Measurements from ENCODE around the gene ZSCAN23. TPM values are rescaled to one million over a fixed set of nuclear protein-coding genes. Genes with fewer than 3 reads are reported as not detected.

The ZSCAN23 gene
- total and polyA plus RNA-seq, 9 of the 15 experiments (the other 6 are each of a cell fraction or from before 2014, with no cell fraction given) = 0.05 to 0.29 (median 0.21) TPM; not detected in 1

- DNase-seq (ENCODE audit: extremely low read depth in 1 of 4, low spot score in 3 of 4) = peak; percentile 90 to 98 (median 93)
- ChIA-PET POLR2A (interaction anchor here (0.6 to 2.8 kb wide), 30 partner anchors 8 to 680 kb away, joined by 3 to 44 read pairs (median 4); partner anchors contain the start of genes GPX6, TRIM27, ZKSCAN8 and ZSCAN26), CTCF (ENCODE audit: low intra/inter-chr PET ratio) (interaction anchor here (0.6 kb wide), 3 partner anchors 21 to 282 kb away, joined by 3 read pairs; no protein-coding TSS in a partner anchor)
- Histone ChIP-seq H2AFZ (ENCODE audit: low read depth, low read length) (peak overlapping the region; percentile 91), H3K36me3 (ENCODE audit: control insufficient read depth, insufficient read depth, low read length) (no peaks in the 10 kb centered on the region), H3K9ac (ENCODE audit: insufficient read depth in 1 of 2, low read depth in 2 of 2, low read length in 2 of 2) (peak overlapping the region; percentile 81 to 94), H3K4me3 (peak overlapping the region; percentile 57), H4K20me1 (replicated peaks; ENCODE audit: control insufficient read depth, insufficient read depth, low read length) (no peaks in the 10 kb centered on the region), H3K79me2 (ENCODE audit: control insufficient read depth, insufficient read depth, low read length) (peaks cover 23% of the 10 kb centered on the region), H3K4me1 (replicated peaks in 1 of 2; ENCODE audit: control insufficient read depth in 2 of 2, insufficient read depth in 2 of 2, low read length in 2 of 2) (peaks cover 9 to 26% of the 10 kb centered on the region in 2 experiments), H3K9me3 (replicated peaks; ENCODE audit: control insufficient read depth, insufficient read depth, low read depth, low read length) (no peaks in the 10 kb centered on the region), H3K27ac (ENCODE audit: extremely low read depth, low read depth, low read length) (peak overlapping the region; percentile 88), H3K4me2 (ENCODE audit: insufficient read depth, low read length) (peak overlapping the region; percentile 88), H3K9me1 (ENCODE audit: control insufficient read depth, insufficient read depth, low read length) (no peaks in the 10 kb centered on the region), H3K27me3 (ENCODE audit: control insufficient read depth in 2 of 2, insufficient read depth in 2 of 2, low read length in 2 of 2) (no peaks in the 10 kb centered on the region)
- intact Hi-C loops (cut with micrococcal nuclease) = loop anchor here (1.0 to 10.0 kb wide), 5 partner anchors 90 to 407 kb away; partner anchors contain the start of genes ZNF165 and ZSCAN12
- BruUV-seq (replicated peaks) = no TSS peak
- in situ Hi-C loops (cut with MboI) = loop anchor here (5.0 kb wide), 1 partner anchor 193 kb away; no protein-coding TSS in a partner anchor
- peak; percentile 91 for ATAC-seq
- peak; percentile 81 for FAIRE-seq
- under 1% methylated on average over 38 of the region's 40 CpGs for WGBS (ENCODE audit: insufficient coverage, low coverage, missing lambda C conversion rate)
- TF ChIP-seq THAP7 (CRISPR knock-in tag; IDR thresholded peaks at IDR 0.05) = no peak
- no peak for TF ChIP-seq PHB (CRISPR knock-in tag; IDR thresholded peaks at IDR 0.05)
- TF ChIP-seq NBN (IDR thresholded peaks at IDR 0.05; ENCODE audit: low read depth) = peak; percentile 71
- peak; percentile 63; the same call in 1 of the 2 replicates for TF ChIP-seq HDAC2 (IDR thresholded peaks at IDR 0.05)
- TF ChIP-seq ZNF764 (CRISPR knock-in tag; IDR thresholded peaks at IDR 0.05; ENCODE audit: low read depth) = no peak
- 0 out of 2 replicates have a peak, but pooled peaks have one; percentile 53 for TF ChIP-seq TSHZ1 (CRISPR knock-in tag; IDR thresholded peaks at IDR 0.05)
- TF ChIP-seq FOXA1 (IDR thresholded peaks at IDR 0.05; ENCODE audit: borderline replicate concordance) = no peak
- TF ChIP-seq ZNF140 (CRISPR knock-in tag; IDR thresholded peaks at IDR 0.05) = no peak
- TF ChIP-seq ZNF23 (CRISPR knock-in tag; IDR thresholded peaks at IDR 0.05) = no peak
- no peak for TF ChIP-seq NFYB (IDR thresholded peaks at IDR 0.05; ENCODE audit: extremely low read depth, insufficient read length)
- peak; percentile 71 for TF ChIP-seq MAX (CRISPR knock-in tag; IDR thresholded peaks at IDR 0.05)
- no peak for TF ChIP-seq HMG20B (CRISPR knock-in tag; IDR thresholded peaks at IDR 0.05)
- peak; percentile 35 for TF ChIP-seq NCOR1 (IDR thresholded peaks at IDR 0.05)
- no peak for TF ChIP-seq TEAD1 (CRISPR knock-in tag; IDR thresholded peaks at IDR 0.05)
- 0 out of 2 replicates have a peak, but pooled peaks have one; percentile 50 for TF ChIP-seq ZNF79 (CRISPR knock-in tag; IDR thresholded peaks at IDR 0.05; ENCODE audit: low read depth)
- peak in 1 of 2 experiments; percentile 45; a peak in 3 of 4 replicates for TF ChIP-seq NRF1 (conservative IDR thresholded peaks at IDR 0.05 in 1 of 2, IDR thresholded peaks at IDR 0.05 in 1 of 2)
- no peak for TF ChIP-seq NR3C1 (CRISPR knock-in tag; IDR thresholded peaks at IDR 0.05)
Observed at GRCh38 chr6:28489366-28490204, 46.3 kb upstream of the ZSCAN23 start.
